HuH-7 (cell line): ENCODE measurements around the gene RETREG2.

Source experiments
- DNase-seq: peaks from one replicate; pipeline ENCODE4 v3.0.0; 2011; ENCODE audit warnings: low spot score

RETREG2 gene

GRCh38 chr2:219169930-219170654 is 8.0 kb upstream of the RETREG2 start, which contains the start of gene SLC23A3:
Gene SLC23A3, minus strand, starts transcription at chr2:219170029. Its CDS starts 45 bp downstream, at chr2:219169984.
- no peak for DNase-seq

GRCh38 chr2:219171231-219171651 is 6.8 kb upstream of the RETREG2 start:
- DNase-seq: peak; percentile 73

GRCh38 chr2:219172231-219173154 is 5.6 kb upstream of the RETREG2 start:
- no peak for DNase-seq

- DNase-seq: no peak
These were observed 4.9 kb upstream of the RETREG2 start for GRCh38 chr2:219173176-219173575.

GRCh38 chr2:219174146-219174545 is 3.9 kb upstream of the RETREG2 start:
- DNase-seq: no peak

GRCh38 chr2:219174801-219175200 is 3.3 kb upstream of the RETREG2 start:
- DNase-seq: no peak

- no peak for DNase-seq
These were observed 2.6 kb upstream of the RETREG2 start for GRCh38 chr2:219175486-219175885.

- DNase-seq: peak; percentile 31
These were observed 1.9 kb upstream of the RETREG2 start for GRCh38 chr2:219175928-219176817.

GRCh38 chr2:219176818-219177551 is 1.1 kb upstream of the RETREG2 start, which contains the start of gene CNPPD1:
Gene CNPPD1, minus strand, starts transcription at chr2:219176925. Its CDS starts 97 bp downstream, at chr2:219176828.
- peak; percentile 78 for DNase-seq

- peak; percentile 39 for DNase-seq
These were observed 501 bp downstream of the RETREG2 start for GRCh38 chr2:219178377-219179175.

- DNase-seq: no peak
These were observed 1.8 kb downstream of the RETREG2 start for GRCh38 chr2:219179601-219180465.

GRCh38 chr2:219180961-219181360 is 2.9 kb downstream of the RETREG2 start:
- no peak for DNase-seq

GRCh38 chr2:219181531-219181930 is 3.5 kb downstream of the RETREG2 start:
- no peak for DNase-seq

GRCh38 chr2:219182331-219183150 is 4.5 kb downstream of the RETREG2 start:
- no peak for DNase-seq

GRCh38 chr2:219183151-219183772 is 5.2 kb downstream of the RETREG2 start:
- no peak for DNase-seq

GRCh38 chr2:219184121-219184520 is 6.0 kb downstream of the RETREG2 start:
- no peak for DNase-seq

- no peak for DNase-seq
These were observed 8.8 kb downstream of the RETREG2 start for GRCh38 chr2:219186754-219187456.
